K562 (cell line): ENCODE data around the gene IL12RB1. TPM values are rescaled to one million over a fixed set of nuclear protein-coding genes. Genes with fewer than 3 reads are reported as not detected.

Source experiments
- ATF7 ChIP-seq: fragments of 450-650 bp; IDR thresholded peaks from 2 replicates; pipeline ENCODE4 v1.7.1; 2014; ENCODE audit warnings: mild to moderate bottlenecking, moderate library complexity
- CBX3 ChIP-seq, 2 experiments: IDR thresholded peaks; 1 replicate in 1 of 2; 2 replicates in 1 of 2; pipeline ENCODE4 v1.6.1; 2012; ENCODE audit warnings: inconsistent platforms in 2 of 2, low read length in 2 of 2, borderline replicate concordance in 1 of 2, control low read depth in 1 of 2
- ELF2 ChIP-seq: fragments of 250-450 bp; sonication (Bioruptor Pico); IDR thresholded peaks from 2 replicates; pipeline ENCODE4 v1.5.0; 2021; ENCODE audit warnings: mild to moderate bottlenecking
- ETV1 ChIP-seq: fragments of 450-650 bp; conservative IDR thresholded peaks from 2 replicates; pipeline ENCODE4 v1.6.1; 2016; ENCODE audit warnings: missing genetic modification characterization, control low read depth, low read depth, missing compliant biosample characterization
- ETV5 ChIP-seq: sonication (generic); formaldehyde crosslinking; IDR thresholded peaks from 2 replicates; pipeline ENCODE4 v1.4.0; 2020; ENCODE audit warnings: low read depth, mild to moderate bottlenecking, missing genetic modification reagents
- FOXA1 ChIP-seq: fragments of 450-650 bp; IDR thresholded peaks from 2 replicates; pipeline ENCODE4 v1.6.1; 2016; ENCODE audit warnings: mild to moderate bottlenecking, borderline replicate concordance
- MAFK ChIP-seq: IDR thresholded peaks from 2 replicates; pipeline ENCODE4 v1.6.1; 2011; ENCODE audit warnings: low read length, improper control_type of control experiment
- MAZ ChIP-seq, 2 experiments: fragments of 450-650 bp in 1 of 2; sonication (generic) in 1 of 2; formaldehyde crosslinking; IDR thresholded peaks in 1 of 2; conservative IDR thresholded peaks in 1 of 2; 2 replicates each; pipeline versions ENCODE4 v1.4.0 to v1.5.0; 2020; ENCODE audit warnings: mild to moderate bottlenecking in 1 of 2, missing genetic modification reagents in 1 of 2
- MTA1 ChIP-seq: fragments of 450-650 bp; IDR thresholded peaks from 2 replicates; pipeline ENCODE4 v1.6.1; 2017; ENCODE audit warnings: borderline replicate concordance
- NKRF ChIP-seq: fragments of 450-650 bp; IDR thresholded peaks from 2 replicates; pipeline ENCODE4 v1.6.1; 2016; ENCODE audit warnings: borderline replicate concordance
- PHTF2 ChIP-seq: fragments of 250-450 bp; sonication (Bioruptor Pico); IDR thresholded peaks from 2 replicates; pipeline ENCODE4 v1.5.0; 2021; ENCODE audit warnings: mild to moderate bottlenecking
- PML ChIP-seq: IDR thresholded peaks from 2 replicates; pipeline ENCODE4 v1.6.1; 2012; ENCODE audit warnings: low read length, inconsistent platforms
- PTBP1 ChIP-seq: fragments of 200-400 bp; formaldehyde crosslinking; IDR thresholded peaks from 2 replicates; pipeline ENCODE4 v1.6.1; 2017; ENCODE audit warnings: low read depth, low read length
- RAD21 ChIP-seq, 2 experiments: fragments of 250-450 bp in 1 of 2; fragments of 450-650 bp in 1 of 2; sonication (Bioruptor Pico) in 1 of 2; formaldehyde crosslinking in 1 of 2; IDR thresholded peaks in 1 of 2; conservative IDR thresholded peaks in 1 of 2; 2 replicates each; pipeline versions ENCODE4 v1.4.0 to v1.8.0; 2020 to 2022; ENCODE audit warnings: mild to moderate bottlenecking in 2 of 2, moderate library complexity in 1 of 2
- RB1 ChIP-seq: fragments of 450-650 bp; IDR thresholded peaks from 2 replicates; pipeline ENCODE4 v1.6.1; 2017; ENCODE audit warnings: low read depth, mild to moderate bottlenecking
- SP1 ChIP-seq: sonication (generic); formaldehyde crosslinking; IDR thresholded peaks from 2 replicates; pipeline ENCODE4 v1.8.1; 2022; ENCODE audit warnings: mild to moderate bottlenecking, missing genetic modification reagents
- TBP ChIP-seq: optimal IDR thresholded peaks from 2 replicates; pipeline ENCODE3; 2011; ENCODE audit warnings: low read depth, low read length, improper control_type of control experiment
- ZFP30 ChIP-seq: fragments of 250-450 bp; sonication (Bioruptor Pico); IDR thresholded peaks from 2 replicates; pipeline ENCODE4 v1.8.0; 2022; ENCODE audit warnings: moderate library complexity, mild to moderate bottlenecking, inconsistent platforms, borderline replicate concordance
- ZKSCAN1 ChIP-seq: fragments of 150-350 bp; IDR thresholded peaks from 2 replicates; pipeline ENCODE4 v1.6.1; 2016; ENCODE audit warnings: low read depth, low read length
- ZNF143 ChIP-seq: sonication (generic); formaldehyde crosslinking; IDR thresholded peaks from 2 replicates; pipeline ENCODE4 v1.9.0; 2022; ENCODE audit warnings: mild to moderate bottlenecking, missing genetic modification reagents
- ZNF184 ChIP-seq: sonication (generic); formaldehyde crosslinking; IDR thresholded peaks from 2 replicates; pipeline ENCODE4 v1.5.0; 2020; ENCODE audit warnings: missing genetic modification reagents
- ZNF232 ChIP-seq: sonication (generic); formaldehyde crosslinking; IDR thresholded peaks from 2 replicates; pipeline ENCODE4 v1.8.0; 2022; ENCODE audit warnings: mild to moderate bottlenecking, missing genetic modification reagents
- ZNF436 ChIP-seq: fragments of 250-450, 450-650 bp; sonication (Bioruptor Pico); formaldehyde crosslinking; IDR thresholded peaks from 2 replicates; pipeline ENCODE4 v1.7.0; 2020; ENCODE audit warnings: mild to moderate bottlenecking
- ZNF699 ChIP-seq: fragments of 250-450 bp; sonication (Bioruptor Pico); IDR thresholded peaks from 2 replicates; pipeline ENCODE4 v1.8.0; 2021; ENCODE audit warnings: mild to moderate bottlenecking, moderate library complexity; ENCODE audit not compliant: insufficient replicate concordance
- polyA plus RNA-seq, 8 experiments: library from polyadenylated mRNA; depleted of rRNA in 4 of 8; stranded (reverse) in 5 of 8; unstranded in 3 of 8; fragments of >200 nt; fragmentation: Nextera tagmentation in 2 of 8; fragmentation: Illumina TruSeq in 1 of 8; extraction: Ambion mirVana in 2 of 8; extraction: Trizol in 1 of 8; gene quantifications; 2 replicates each; pipeline versions ENCODE4 v1.2.1 to v1.2.3, GENCODE V29; 2011 to 2014; ENCODE audit warnings: inconsistent platforms in 1 of 8, missing spikeins in 1 of 8
- total RNA-seq, 7 experiments: library from RNA; depleted of rRNA in 6 of 7; stranded (reverse); fragments of >200 nt in 6 of 7; fragmentation: Illumina TruSeq in 2 of 7; extraction: Trizol in 2 of 7; gene quantifications; 2 replicates each; pipeline versions ENCODE4 v1.2.1 to v1.2.3, GENCODE V29; 2011 to 2021; ENCODE audit warnings: low replicate concordance in 1 of 7
- TF ChIP-seq, protein P1 (sequence below): fragments of 200-800 bp; sonication (Bioruptor generic); IDR thresholded peaks from 2 replicates; pipeline ENCODE4 v1.6.1; 2017; ENCODE audit warnings: missing genetic modification characterization, missing compliant biosample characterization
- TF ChIP-seq, protein P2 (sequence below): sonication (generic); formaldehyde crosslinking; IDR thresholded peaks from 2 replicates; pipeline ENCODE4 v1.9.0; 2022; ENCODE audit warnings: mild to moderate bottlenecking, missing genetic modification reagents

IL12RB1 gene
- total and polyA plus RNA-seq, 9 of the 15 experiments (the other 6 are each of a cell fraction or from before 2014, with no cell fraction given), result 0.04 to 0.07 (median 0.06) TPM; not detected in 5

DNA sequence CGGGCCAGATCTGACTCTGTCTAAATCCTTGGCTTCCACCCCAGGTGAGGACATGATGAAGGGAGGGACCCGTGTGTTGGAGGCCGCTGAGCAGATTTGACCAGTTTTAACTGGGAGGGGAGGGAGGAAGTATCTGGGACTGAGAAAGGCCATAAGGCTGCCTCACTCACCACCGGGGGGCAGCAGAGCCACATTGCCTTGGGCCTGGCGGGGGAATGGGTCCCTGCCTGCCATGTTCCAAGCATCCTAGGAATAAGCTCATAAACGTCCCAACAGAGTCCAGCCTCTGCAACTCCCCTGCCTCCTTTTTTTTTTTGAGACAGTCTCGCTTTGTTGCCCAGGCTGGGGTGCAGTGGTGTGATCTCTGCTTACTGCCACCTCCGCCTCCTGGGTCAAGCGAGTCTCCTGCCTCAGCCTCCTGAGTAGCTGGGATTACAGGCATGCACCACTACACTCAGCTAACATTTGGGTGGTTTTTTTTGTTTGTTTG lies 26.3 kb upstream of the IL12RB1 start (continued):
- TF ChIP-seq TBP, result peak; percentile 12
- TF ChIP-seq ETV1 (tag), result peak; percentile 8; the same call in 1 of the 2 replicates
- TF ChIP-seq RAD21 (CRISPR knock-in tag; conservative IDR thresholded peaks at IDR 0.05 in 1 of 2, IDR thresholded peaks at IDR 0.05 in 1 of 2), result peak; percentile 72 to 91
- TF ChIP-seq ATF7, result 0 out of 2 replicates have a peak, but pooled peaks have one; percentile 31
- TF ChIP-seq, protein P1, sequence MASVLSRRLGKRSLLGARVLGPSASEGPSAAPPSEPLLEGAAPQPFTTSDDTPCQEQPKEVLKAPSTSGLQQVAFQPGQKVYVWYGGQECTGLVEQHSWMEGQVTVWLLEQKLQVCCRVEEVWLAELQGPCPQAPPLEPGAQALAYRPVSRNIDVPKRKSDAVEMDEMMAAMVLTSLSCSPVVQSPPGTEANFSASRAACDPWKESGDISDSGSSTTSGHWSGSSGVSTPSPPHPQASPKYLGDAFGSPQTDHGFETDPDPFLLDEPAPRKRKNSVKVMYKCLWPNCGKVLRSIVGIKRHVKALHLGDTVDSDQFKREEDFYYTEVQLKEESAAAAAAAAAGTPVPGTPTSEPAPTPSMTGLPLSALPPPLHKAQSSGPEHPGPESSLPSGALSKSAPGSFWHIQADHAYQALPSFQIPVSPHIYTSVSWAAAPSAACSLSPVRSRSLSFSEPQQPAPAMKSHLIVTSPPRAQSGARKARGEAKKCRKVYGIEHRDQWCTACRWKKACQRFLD (CRISPR knock-in tag), result no peak
- no peak for TF ChIP-seq ZNF232 (CRISPR knock-in tag)
- no peak for TF ChIP-seq NKRF
- no peak for TF ChIP-seq PTBP1
- TF ChIP-seq ZNF143 (CRISPR knock-in tag), result no peak
- no peak for TF ChIP-seq ZNF436 (CRISPR knock-in tag)
- TF ChIP-seq ELF2, result no peak
- no peak for TF ChIP-seq MAFK
- TF ChIP-seq ZKSCAN1, result 0 out of 2 replicates have a peak, but pooled peaks have one; percentile 34
- no peak for TF ChIP-seq ETV5 (CRISPR knock-in tag)
- peak; percentile 57; the same call in 1 of the 2 replicates for TF ChIP-seq RB1
- TF ChIP-seq ZNF184 (CRISPR knock-in tag), result no peak
- no peak for TF ChIP-seq MTA1
- peak; percentile 51; the same call in 1 of the 2 replicates for TF ChIP-seq SP1 (CRISPR knock-in tag)
- no peak for TF ChIP-seq FOXA1
- no peak for TF ChIP-seq PML
- TF ChIP-seq CBX3 (IDR thresholded peaks at IDR 0.05; ENCODE audit: borderline replicate concordance in 1 of 2, low read length in 2 of 2), result peak in 1 of 2 experiments; percentile 23; a peak in 1 of 3 replicates
- TF ChIP-seq, protein P2, sequence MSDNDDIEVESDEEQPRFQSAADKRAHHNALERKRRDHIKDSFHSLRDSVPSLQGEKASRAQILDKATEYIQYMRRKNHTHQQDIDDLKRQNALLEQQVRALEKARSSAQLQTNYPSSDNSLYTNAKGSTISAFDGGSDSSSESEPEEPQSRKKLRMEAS (CRISPR knock-in tag), result no peak
- no peak for TF ChIP-seq PHTF2 (CRISPR knock-in tag)
- TF ChIP-seq MAZ (CRISPR knock-in tag; conservative IDR thresholded peaks at IDR 0.05 in 1 of 2, IDR thresholded peaks at IDR 0.05 in 1 of 2), result peak in 1 of 2 experiments; percentile 72; a peak in 2 of 4 replicates
- no peak for TF ChIP-seq ZFP30 (CRISPR knock-in tag)
- TF ChIP-seq ZNF699 (CRISPR knock-in tag), result no peak
